ENCODE measurements around the gene CARHSP1.
"Not testable (repeated sequence)": the region's sequence is repeated elsewhere in the genome, so short reads cannot be mapped to it uniquely, and the experiment has no call there.

The CARHSP1 gene

DNA sequence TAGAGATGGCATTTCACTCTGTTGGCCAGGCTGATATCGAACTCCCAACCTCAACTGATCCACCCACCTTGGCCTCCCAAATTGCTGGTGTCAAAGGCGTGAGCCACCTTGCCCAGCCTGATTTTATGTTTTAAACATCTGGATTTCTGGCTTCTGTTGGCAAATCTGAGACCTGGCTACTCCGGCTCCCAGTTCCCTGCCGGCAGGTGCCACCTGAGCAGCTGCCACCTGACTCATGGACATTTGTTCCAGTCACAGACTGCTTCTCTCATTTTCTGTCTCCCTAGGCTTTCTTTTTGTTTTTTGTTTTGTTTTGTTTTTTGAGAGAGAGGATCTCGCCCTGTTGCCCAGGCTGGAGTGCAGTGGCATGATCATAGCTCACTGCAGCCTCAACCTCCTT is 61.6 kb downstream of the CARHSP1 start:
- DNase-seq (ENCODE audit: low read depth), result no peak
- no peak overlapping the region for H3K4me3 ChIP-seq (ENCODE audit: low read depth, low read length)
- TF ChIP-seq, protein P1, sequence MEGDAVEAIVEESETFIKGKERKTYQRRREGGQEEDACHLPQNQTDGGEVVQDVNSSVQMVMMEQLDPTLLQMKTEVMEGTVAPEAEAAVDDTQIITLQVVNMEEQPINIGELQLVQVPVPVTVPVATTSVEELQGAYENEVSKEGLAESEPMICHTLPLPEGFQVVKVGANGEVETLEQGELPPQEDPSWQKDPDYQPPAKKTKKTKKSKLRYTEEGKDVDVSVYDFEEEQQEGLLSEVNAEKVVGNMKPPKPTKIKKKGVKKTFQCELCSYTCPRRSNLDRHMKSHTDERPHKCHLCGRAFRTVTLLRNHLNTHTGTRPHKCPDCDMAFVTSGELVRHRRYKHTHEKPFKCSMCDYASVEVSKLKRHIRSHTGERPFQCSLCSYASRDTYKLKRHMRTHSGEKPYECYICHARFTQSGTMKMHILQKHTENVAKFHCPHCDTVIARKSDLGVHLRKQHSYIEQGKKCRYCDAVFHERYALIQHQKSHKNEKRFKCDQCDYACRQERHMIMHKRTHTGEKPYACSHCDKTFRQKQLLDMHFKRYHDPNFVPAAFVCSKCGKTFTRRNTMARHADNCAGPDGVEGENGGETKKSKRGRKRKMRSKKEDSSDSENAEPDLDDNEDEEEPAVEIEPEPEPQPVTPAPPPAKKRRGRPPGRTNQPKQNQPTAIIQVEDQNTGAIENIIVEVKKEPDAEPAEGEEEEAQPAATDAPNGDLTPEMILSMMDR (IDR thresholded peaks at IDR 0.05; ENCODE audit: control insufficient read depth, extremely low read depth, insufficient read depth), result no peak

DNA sequence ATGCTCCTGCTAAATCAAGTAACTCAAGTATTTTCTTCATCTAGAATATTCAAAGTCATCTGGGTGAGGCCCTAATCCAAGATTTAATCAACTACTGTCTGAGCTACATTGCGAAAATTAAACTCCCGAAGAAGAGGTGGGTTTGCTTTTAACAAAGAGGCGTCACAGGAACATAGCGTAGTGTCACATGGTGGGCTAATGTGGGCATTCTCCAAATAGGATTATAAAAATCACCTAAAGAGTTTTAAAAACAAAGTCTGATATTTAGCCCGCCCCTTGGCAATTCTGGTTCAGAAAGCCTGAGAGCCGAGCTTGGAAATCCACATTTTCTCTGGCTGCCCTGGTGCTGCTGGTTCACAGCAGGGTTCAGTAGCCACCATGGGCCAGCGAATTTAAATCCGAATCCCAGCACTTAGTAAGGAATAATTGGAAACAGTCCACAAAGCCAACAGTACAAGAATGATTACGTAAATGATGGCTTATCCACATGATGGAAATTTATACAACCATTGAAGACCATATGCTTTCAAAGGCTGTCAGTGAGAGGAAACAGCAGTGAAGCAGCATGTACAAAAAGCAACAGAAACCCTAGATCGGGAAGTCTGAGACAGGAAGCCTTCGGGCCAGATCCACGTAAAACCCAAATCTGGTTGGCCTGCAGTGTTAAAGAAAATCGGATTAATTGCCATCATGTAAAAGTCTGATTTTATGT is 62.4 kb downstream of the CARHSP1 start:
- TF ChIP-seq, protein P1 (IDR thresholded peaks at IDR 0.05; ENCODE audit: control insufficient read depth, extremely low read depth, insufficient read depth), result no peak
- H3K4me3 ChIP-seq (ENCODE audit: low read depth, low read length), result no peak overlapping the region
- no peak for DNase-seq (ENCODE audit: low read depth)

DNA sequence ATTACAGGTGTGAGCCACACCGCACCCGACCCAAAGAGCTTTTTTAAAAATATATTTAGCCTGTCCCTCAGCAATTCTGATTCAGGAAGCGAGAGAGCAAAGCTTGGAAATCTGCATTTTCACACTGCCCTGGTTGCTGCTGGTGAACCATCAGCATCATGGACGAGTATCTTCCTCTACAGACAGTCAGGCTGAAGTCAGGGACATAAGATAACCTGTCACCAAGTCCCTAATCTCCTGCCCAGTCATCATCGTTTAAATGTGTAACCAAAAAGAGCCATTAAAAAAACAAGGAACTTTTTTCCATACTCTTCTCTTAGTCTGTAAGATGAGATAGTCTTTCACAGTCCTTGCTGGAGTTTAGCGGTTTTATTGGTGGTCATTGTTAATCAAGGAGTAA is 64.5 kb downstream of the CARHSP1 start:
- H3K4me3 ChIP-seq (ENCODE audit: low read depth, low read length), result no peak overlapping the region
- DNase-seq (ENCODE audit: low read depth), result no peak
- TF ChIP-seq, protein P1 (IDR thresholded peaks at IDR 0.05; ENCODE audit: control insufficient read depth, extremely low read depth, insufficient read depth), result no peak

DNA sequence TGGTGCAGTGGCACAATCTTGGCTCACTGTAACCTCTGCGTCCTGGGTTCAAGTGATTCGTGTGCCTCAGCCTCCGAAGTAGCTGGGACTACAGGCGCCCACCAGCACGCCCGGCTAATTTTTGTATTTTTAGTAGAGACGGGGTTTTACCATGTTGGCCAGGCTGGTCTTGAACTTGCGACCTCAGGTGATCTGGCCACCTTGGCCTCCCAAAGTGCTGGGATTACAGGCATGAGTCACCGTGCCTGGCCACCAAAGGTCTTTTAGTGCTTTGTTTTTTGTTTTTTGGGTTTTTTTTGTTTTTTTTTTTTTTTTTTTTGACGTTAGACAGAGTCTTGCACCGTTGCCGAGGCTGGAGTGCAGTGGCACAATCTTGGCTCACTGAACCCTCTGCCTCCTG is 65.1 kb downstream of the CARHSP1 start:
- not testable (repeated sequence) for DNase-seq (ENCODE audit: low read depth); H3K4me3 ChIP-seq (ENCODE audit: low read depth, low read length)
